ENCODE measurements around the gene PHC1.

GRCh38 chr12:8943565-8944186 lies 29.4 kb downstream of the PHC1 start:
- TF ChIP-seq, protein P1, sequence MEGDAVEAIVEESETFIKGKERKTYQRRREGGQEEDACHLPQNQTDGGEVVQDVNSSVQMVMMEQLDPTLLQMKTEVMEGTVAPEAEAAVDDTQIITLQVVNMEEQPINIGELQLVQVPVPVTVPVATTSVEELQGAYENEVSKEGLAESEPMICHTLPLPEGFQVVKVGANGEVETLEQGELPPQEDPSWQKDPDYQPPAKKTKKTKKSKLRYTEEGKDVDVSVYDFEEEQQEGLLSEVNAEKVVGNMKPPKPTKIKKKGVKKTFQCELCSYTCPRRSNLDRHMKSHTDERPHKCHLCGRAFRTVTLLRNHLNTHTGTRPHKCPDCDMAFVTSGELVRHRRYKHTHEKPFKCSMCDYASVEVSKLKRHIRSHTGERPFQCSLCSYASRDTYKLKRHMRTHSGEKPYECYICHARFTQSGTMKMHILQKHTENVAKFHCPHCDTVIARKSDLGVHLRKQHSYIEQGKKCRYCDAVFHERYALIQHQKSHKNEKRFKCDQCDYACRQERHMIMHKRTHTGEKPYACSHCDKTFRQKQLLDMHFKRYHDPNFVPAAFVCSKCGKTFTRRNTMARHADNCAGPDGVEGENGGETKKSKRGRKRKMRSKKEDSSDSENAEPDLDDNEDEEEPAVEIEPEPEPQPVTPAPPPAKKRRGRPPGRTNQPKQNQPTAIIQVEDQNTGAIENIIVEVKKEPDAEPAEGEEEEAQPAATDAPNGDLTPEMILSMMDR (IDR thresholded peaks at IDR 0.05) = no peak
- TF ChIP-seq POLR2A (IDR thresholded peaks at IDR 0.05) = no peak

All from lower leg skin (tissue), 3 donors.